Raji (cell line): ENCODE measurements around the gene ECHDC3.

Source experiments
- POLR2A ChIP-seq: IDR thresholded peaks from 2 replicates; pipeline ENCODE4 v1.6.1; 2011; ENCODE audit warnings: low read depth, low read length, control low read depth; ENCODE audit not compliant: insufficient read depth

The ECHDC3 gene

DNA sequence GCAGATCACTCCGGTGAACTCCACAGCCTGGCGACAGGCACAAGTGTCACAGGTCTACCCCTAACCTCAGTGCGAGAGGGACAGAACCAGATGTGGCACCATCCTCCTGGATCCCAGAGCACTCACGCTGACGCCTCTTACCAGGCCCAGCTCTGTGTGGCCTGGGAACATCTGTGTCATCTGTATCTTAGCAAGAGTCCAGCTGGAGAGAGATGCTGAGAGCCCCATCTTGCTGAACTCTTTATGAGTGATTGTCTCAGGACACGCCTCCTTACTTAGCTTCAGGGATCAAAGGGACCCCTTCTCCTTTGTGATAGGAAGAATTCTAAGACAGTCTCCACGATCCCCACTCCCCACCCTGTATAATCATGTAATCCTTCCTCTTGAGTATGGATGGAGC lies 71.0 kb downstream of the ECHDC3 start:
- no peak for TF ChIP-seq POLR2A
